GM06990 (cell line): ENCODE measurements around the gene THEMIS.

ENCODE experiments used
- DNase-seq: peaks from one replicate; pipeline ENCODE4 v3.0.0-alpha.2; 2011; ENCODE audit not compliant: insufficient read length; ENCODE audit errors: extremely low read depth
- H3K27me3 ChIP-seq: replicated peaks from 2 replicates; pipeline ENCODE4 v1.6.0; 2011; ENCODE audit warnings: low read length; ENCODE audit not compliant: control insufficient read depth, insufficient read depth
- H3K36me3 ChIP-seq: 2 replicates; pipeline ENCODE4 v1.5.1; 2011; ENCODE audit warnings: low read length; ENCODE audit not compliant: control insufficient read depth, insufficient read depth
- H3K4me3 ChIP-seq: replicated peaks from 2 replicates; pipeline ENCODE4 v1.5.1; 2011; ENCODE audit warnings: low read depth, mild to moderate bottlenecking, control low read depth, low read length
- CTCF ChIP-seq: IDR thresholded peaks from 2 replicates; pipeline ENCODE4 v1.5.1; 2011; ENCODE audit warnings: low read length, control low read depth, mild to moderate bottlenecking, inconsistent platforms; ENCODE audit not compliant: insufficient read depth, poor library complexity, severe bottlenecking

Gene THEMIS

GRCh38 chr6:127832381-127832780 lies 68.5 kb downstream of the THEMIS start:
- H3K4me3 ChIP-seq: no peak overlapping the region
- TF ChIP-seq CTCF: no peak
- H3K27me3 ChIP-seq: no peaks in the 10 kb centered on the region
- no peaks in the 10 kb centered on the region for H3K36me3 ChIP-seq
- DNase-seq: no peak

GRCh38 chr6:127824061-127824460 lies 76.8 kb downstream of the THEMIS start:
- no peak for TF ChIP-seq CTCF
- Histone ChIP-seq H3K36me3 (no peaks in the 10 kb centered on the region), H3K27me3 (no peaks in the 10 kb centered on the region), H3K4me3 (no peak overlapping the region)
- DNase-seq: no peak

- H3K4me3 ChIP-seq: no peak overlapping the region
- H3K36me3 ChIP-seq: no peaks in the 10 kb centered on the region
- H3K27me3 ChIP-seq: no peaks in the 10 kb centered on the region
- DNase-seq: no peak
- no peak for TF ChIP-seq CTCF
Observed at GRCh38 chr6:127821431-127821830, 79.4 kb downstream of the THEMIS start.

- H3K36me3 ChIP-seq: no peaks in the 10 kb centered on the region
- H3K4me3 ChIP-seq: no peak overlapping the region
- TF ChIP-seq CTCF: no peak
- DNase-seq: no peak
- H3K27me3 ChIP-seq: no peaks in the 10 kb centered on the region
Observed at GRCh38 chr6:127818149-127818548, 82.7 kb downstream of the THEMIS start.

GRCh38 chr6:127816643-127817042 lies 84.2 kb downstream of the THEMIS start:
- no peak for TF ChIP-seq CTCF
- no peak for DNase-seq

GRCh38 chr6:127813699-127814027 lies 87.2 kb downstream of the THEMIS start:
- H3K27me3 ChIP-seq: no peaks in the 10 kb centered on the region
- H3K36me3 ChIP-seq: no peaks in the 10 kb centered on the region
- DNase-seq: no peak
- H3K4me3 ChIP-seq: no peak overlapping the region
- no peak for TF ChIP-seq CTCF

More at GRCh38 chr6:127816643-127817042, 84.2 kb downstream of the THEMIS start:
- no peaks in the 10 kb centered on the region for H3K27me3 ChIP-seq
- H3K4me3 ChIP-seq: no peak overlapping the region
- no peaks in the 10 kb centered on the region for H3K36me3 ChIP-seq
